GM23338 (cell line): Measurements from ENCODE around the gene TMEM204. TPM values are rescaled to one million over a fixed set of nuclear protein-coding genes. Genes with fewer than 3 reads are reported as not detected.

ENCODE experiments used
- ATAC-seq: fragments of 200-7000 bp; cut with Tn5 transposase; 3 replicates; pipeline ENCODE4 v1.9.1; 2020
- DNase-seq: peaks from one replicate; pipeline ENCODE4 v3.0.0-alpha.2; 2015; ENCODE audit warnings: low spot score
- H2AFZ ChIP-seq: fragments of 200-600 bp; sonication (generic); 2 replicates; pipeline ENCODE4 v1.8.0; 2016; ENCODE audit warnings: antibody characterized with exemption, mild to moderate bottlenecking, moderate library complexity
- H3F3A ChIP-seq: fragments of 200-600 bp; sonication (generic); replicated peaks from 2 replicates; pipeline ENCODE4 v1.8.0; 2017; ENCODE audit warnings: antibody characterized with exemption, mixed run types, low read depth
- H3K27ac ChIP-seq: fragments of 200-600 bp; sonication (generic); 2 replicates; pipeline ENCODE4 v1.6.1; 2016; ENCODE audit warnings: low read depth
- H3K27me3 ChIP-seq: fragments of 200-600 bp; sonication (generic); 2 replicates; pipeline ENCODE4 v1.8.0; 2016; ENCODE audit warnings: mild to moderate bottlenecking, mixed run types, moderate library complexity; ENCODE audit not compliant: insufficient read depth
- H3K36me3 ChIP-seq: fragments of 200-600 bp; sonication (generic); 2 replicates; pipeline ENCODE4 v1.8.0; 2016; ENCODE audit warnings: mild to moderate bottlenecking; ENCODE audit not compliant: insufficient read depth
- H3K4me1 ChIP-seq: fragments of 200-600 bp; sonication (generic); 2 replicates; pipeline ENCODE4 v1.8.0; 2016; ENCODE audit warnings: mild to moderate bottlenecking, moderate library complexity; ENCODE audit not compliant: insufficient read depth
- H3K4me2 ChIP-seq: fragments of 200-600 bp; sonication (generic); 2 replicates; pipeline ENCODE4 v1.7.1; 2017; ENCODE audit warnings: mixed run types
- H3K4me3 ChIP-seq: fragments of 200-600 bp; sonication (generic); 2 replicates; pipeline ENCODE4 v1.6.1; 2016; ENCODE audit warnings: mixed run types
- H3K79me2 ChIP-seq: fragments of 200-600 bp; sonication (generic); replicated peaks from 2 replicates; pipeline ENCODE4 v1.8.0; 2017; ENCODE audit warnings: mild to moderate bottlenecking; ENCODE audit not compliant: insufficient read depth
- H3K9me2 ChIP-seq: fragments of 200-600 bp; sonication (generic); 2 replicates; pipeline ENCODE4 v1.8.0; 2017; ENCODE audit not compliant: insufficient read depth
- H4K20me1 ChIP-seq: fragments of 200-600 bp; sonication (generic); replicated peaks from 2 replicates; pipeline ENCODE4 v1.8.0; 2017; ENCODE audit warnings: mild to moderate bottlenecking; ENCODE audit not compliant: insufficient read depth
- H3K27ac Mint-ChIP-seq: 2 replicates; pipeline ENCODE4 v1.8.0; 2020; ENCODE audit warnings: inconsistent platforms, mild to moderate bottlenecking, moderate library complexity, mixed read lengths
- H3K27me3 Mint-ChIP-seq: 3 replicates; pipeline ENCODE4 v1.8.0; 2022; ENCODE audit warnings: low read depth, mild to moderate bottlenecking, moderate library complexity, mixed read lengths, inconsistent platforms; ENCODE audit not compliant: insufficient read depth, poor library complexity
- H3K36me3 Mint-ChIP-seq: 3 replicates; pipeline ENCODE4 v1.8.0; 2021; ENCODE audit warnings: low read depth, mild to moderate bottlenecking, inconsistent platforms, moderate library complexity, mixed read lengths
- H3K4me1 Mint-ChIP-seq: 3 replicates; pipeline ENCODE4 v1.8.0; 2020; ENCODE audit warnings: mild to moderate bottlenecking, inconsistent platforms, mixed read lengths
- H3K4me3 Mint-ChIP-seq: 3 replicates; pipeline ENCODE4 v1.8.0; 2021; ENCODE audit warnings: moderate library complexity, mild to moderate bottlenecking, inconsistent platforms, mixed read lengths
- H3K9me3 Mint-ChIP-seq: 3 replicates; pipeline ENCODE4 v1.8.0; 2020; ENCODE audit warnings: moderate library complexity, mild to moderate bottlenecking, inconsistent platforms, mixed read lengths
- CREB1 ChIP-seq: fragments of 250-450 bp; sonication (Bioruptor Pico); IDR thresholded peaks from 2 replicates; pipeline ENCODE4 v1.5.0; 2020; ENCODE audit warnings: low read depth, mild to moderate bottlenecking, moderate library complexity
- EZH2 ChIP-seq: fragments of 200-600 bp; sonication (generic); IDR thresholded peaks from one replicate; pipeline ENCODE4 v1.8.0; 2017; ENCODE audit warnings: antibody characterized with exemption, mild to moderate bottlenecking, low read depth; ENCODE audit not compliant: unreplicated experiment
- EZH2phosphoT487 ChIP-seq: fragments of 200-600 bp; sonication (generic); IDR thresholded peaks from one replicate; pipeline ENCODE4 v1.8.1; 2018; ENCODE audit warnings: antibody characterized with exemption; ENCODE audit not compliant: unreplicated experiment
- JUNB ChIP-seq: IDR thresholded peaks from one replicate; pipeline ENCODE4 v1.6.1; 2016; ENCODE audit warnings: antibody characterized with exemption; ENCODE audit not compliant: unreplicated experiment
- NANOG ChIP-seq: IDR thresholded peaks from 2 replicates; pipeline ENCODE4 v1.6.1; 2016; ENCODE audit warnings: antibody characterized with exemption, borderline replicate concordance
- POLR2AphosphoS5 ChIP-seq: IDR thresholded peaks from 2 replicates; pipeline ENCODE4 v1.6.1; 2016; ENCODE audit warnings: antibody characterized with exemption, low read depth
- STAT1 ChIP-seq: IDR thresholded peaks from one replicate; pipeline ENCODE4 v1.6.1; 2016; ENCODE audit warnings: antibody characterized with exemption; ENCODE audit not compliant: unreplicated experiment
- ZNF114 ChIP-seq: fragments of 250-450 bp; sonication (Bioruptor Pico); IDR thresholded peaks from 2 replicates; pipeline ENCODE4 v1.5.0; 2020; ENCODE audit warnings: mild to moderate bottlenecking, moderate library complexity
- ZNF331 ChIP-seq: fragments of 250-450 bp; sonication (Bioruptor Pico); IDR thresholded peaks from 2 replicates; pipeline ENCODE4 v1.5.0; 2020; ENCODE audit warnings: low read depth, mild to moderate bottlenecking, moderate library complexity
- polyA plus RNA-seq: library from polyadenylated mRNA; unstranded; fragments of >200 nt; fragmentation: Nextera tagmentation; extraction: Ambion mirVana; gene quantifications from 2 replicates; pipeline ENCODE4 v1.2.1, GENCODE V29; 2016
- total RNA-seq: library from RNA; depleted of rRNA; stranded (reverse); fragments of >200 nt; shearing (Covaris generic); gene quantifications from 2 replicates; pipeline ENCODE4 v1.2.3, GENCODE V29; 2014
- TF ChIP-seq, protein P1 (sequence below): IDR thresholded peaks from 2 replicates; pipeline ENCODE4 v1.6.1; 2016; ENCODE audit warnings: antibody characterized with exemption
- TF ChIP-seq, protein P2 (sequence below): fragments of 250-450 bp; sonication (Bioruptor Pico); IDR thresholded peaks from 2 replicates; pipeline ENCODE4 v1.5.0; 2020; ENCODE audit warnings: mild to moderate bottlenecking, moderate library complexity
- TF ChIP-seq, protein P3 (sequence below), 2 experiments: fragments of 200-600 bp in 1 of 2; sonication (generic) in 1 of 2; conservative IDR thresholded peaks; 2 replicates each; pipeline versions ENCODE4 v1.5.1 to v1.6.1; 2016 to 2017; ENCODE audit warnings: antibody characterized with exemption in 2 of 2, low read depth in 2 of 2, mild to moderate bottlenecking in 2 of 2, moderate library complexity in 1 of 2
- TF ChIP-seq, protein P4 (sequence below): IDR thresholded peaks from one replicate; pipeline ENCODE4 v1.6.1; 2018; ENCODE audit warnings: antibody characterized with exemption; ENCODE audit not compliant: unreplicated experiment

The TMEM204 gene
- total and polyA plus RNA-seq, 2 experiments from 2014 or later, result 0.14 to 0.21 TPM

DNA sequence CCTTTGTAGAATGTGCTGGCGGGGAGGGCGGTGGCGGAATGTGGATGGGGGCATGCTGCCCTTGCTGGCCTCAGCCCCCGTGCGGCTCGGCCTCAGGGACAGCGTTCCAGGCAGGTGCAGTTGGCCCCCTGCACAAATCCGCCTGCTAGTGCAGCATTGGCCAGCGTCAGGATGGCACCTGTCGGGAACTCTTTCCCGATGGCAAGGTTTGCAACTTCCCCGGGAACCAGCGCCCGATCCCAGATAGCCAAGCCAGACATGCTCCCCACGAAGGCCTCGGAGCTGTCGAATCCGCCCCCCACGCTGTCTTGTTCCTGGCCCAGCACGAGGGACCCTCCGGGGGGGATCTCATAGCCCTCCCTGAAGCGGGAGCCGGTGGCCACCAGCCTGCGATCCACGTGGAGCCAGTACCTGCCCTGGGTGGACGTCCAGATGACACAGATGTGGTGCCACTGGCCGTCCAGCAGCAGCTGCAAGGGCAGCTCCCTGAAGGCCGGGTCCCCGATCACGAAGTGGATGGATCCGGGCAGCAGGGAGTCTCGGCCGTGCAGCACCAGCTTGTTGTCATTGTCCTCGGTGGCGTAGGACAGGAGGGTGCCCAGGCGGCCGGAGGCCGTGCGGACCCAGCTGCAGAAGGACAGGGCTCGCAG is 47.5 kb upstream of the TMEM204 start:
- Mint-ChIP-seq H3K27ac (no peak overlapping the region), H3K36me3 (no peaks in the 10 kb centered on the region), H3K27me3 (peaks cover 24% of the 10 kb centered on the region), H3K4me3 (no peak overlapping the region), H3K9me3 (peaks cover 2% of the 10 kb centered on the region; the same call in 2 of the 3 replicates), H3K4me1 (no peaks in the 10 kb centered on the region)
- ATAC-seq (no peak), DNase-seq (no peak)
- Histone ChIP-seq H3K9me2 (no peaks in the 10 kb centered on the region), H3K4me1 (no peaks in the 10 kb centered on the region), H3K79me2 (no peaks in the 10 kb centered on the region), H2AFZ (no peak overlapping the region), H3K27ac (no peak overlapping the region), H3K27me3 (no peaks in the 10 kb centered on the region), H4K20me1 (no peaks in the 10 kb centered on the region), H3K4me3 (no peak overlapping the region), H3K4me2 (no peak overlapping the region), H3K36me3 (no peaks in the 10 kb centered on the region), H3F3A (no peaks in the 10 kb centered on the region)
- TF ChIP-seq EZH2phosphoT487 (no peak), ZNF331 (no peak), POLR2AphosphoS5 (no peak), CREB1 (no peak), STAT1 (no peak), EZH2 (no peak), NANOG (no peak), JUNB (no peak), ZNF114 (no peak)
- TF ChIP-seq, protein P1, sequence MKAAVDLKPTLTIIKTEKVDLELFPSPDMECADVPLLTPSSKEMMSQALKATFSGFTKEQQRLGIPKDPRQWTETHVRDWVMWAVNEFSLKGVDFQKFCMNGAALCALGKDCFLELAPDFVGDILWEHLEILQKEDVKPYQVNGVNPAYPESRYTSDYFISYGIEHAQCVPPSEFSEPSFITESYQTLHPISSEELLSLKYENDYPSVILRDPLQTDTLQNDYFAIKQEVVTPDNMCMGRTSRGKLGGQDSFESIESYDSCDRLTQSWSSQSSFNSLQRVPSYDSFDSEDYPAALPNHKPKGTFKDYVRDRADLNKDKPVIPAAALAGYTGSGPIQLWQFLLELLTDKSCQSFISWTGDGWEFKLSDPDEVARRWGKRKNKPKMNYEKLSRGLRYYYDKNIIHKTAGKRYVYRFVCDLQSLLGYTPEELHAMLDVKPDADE, result no peak
- TF ChIP-seq, protein P2, sequence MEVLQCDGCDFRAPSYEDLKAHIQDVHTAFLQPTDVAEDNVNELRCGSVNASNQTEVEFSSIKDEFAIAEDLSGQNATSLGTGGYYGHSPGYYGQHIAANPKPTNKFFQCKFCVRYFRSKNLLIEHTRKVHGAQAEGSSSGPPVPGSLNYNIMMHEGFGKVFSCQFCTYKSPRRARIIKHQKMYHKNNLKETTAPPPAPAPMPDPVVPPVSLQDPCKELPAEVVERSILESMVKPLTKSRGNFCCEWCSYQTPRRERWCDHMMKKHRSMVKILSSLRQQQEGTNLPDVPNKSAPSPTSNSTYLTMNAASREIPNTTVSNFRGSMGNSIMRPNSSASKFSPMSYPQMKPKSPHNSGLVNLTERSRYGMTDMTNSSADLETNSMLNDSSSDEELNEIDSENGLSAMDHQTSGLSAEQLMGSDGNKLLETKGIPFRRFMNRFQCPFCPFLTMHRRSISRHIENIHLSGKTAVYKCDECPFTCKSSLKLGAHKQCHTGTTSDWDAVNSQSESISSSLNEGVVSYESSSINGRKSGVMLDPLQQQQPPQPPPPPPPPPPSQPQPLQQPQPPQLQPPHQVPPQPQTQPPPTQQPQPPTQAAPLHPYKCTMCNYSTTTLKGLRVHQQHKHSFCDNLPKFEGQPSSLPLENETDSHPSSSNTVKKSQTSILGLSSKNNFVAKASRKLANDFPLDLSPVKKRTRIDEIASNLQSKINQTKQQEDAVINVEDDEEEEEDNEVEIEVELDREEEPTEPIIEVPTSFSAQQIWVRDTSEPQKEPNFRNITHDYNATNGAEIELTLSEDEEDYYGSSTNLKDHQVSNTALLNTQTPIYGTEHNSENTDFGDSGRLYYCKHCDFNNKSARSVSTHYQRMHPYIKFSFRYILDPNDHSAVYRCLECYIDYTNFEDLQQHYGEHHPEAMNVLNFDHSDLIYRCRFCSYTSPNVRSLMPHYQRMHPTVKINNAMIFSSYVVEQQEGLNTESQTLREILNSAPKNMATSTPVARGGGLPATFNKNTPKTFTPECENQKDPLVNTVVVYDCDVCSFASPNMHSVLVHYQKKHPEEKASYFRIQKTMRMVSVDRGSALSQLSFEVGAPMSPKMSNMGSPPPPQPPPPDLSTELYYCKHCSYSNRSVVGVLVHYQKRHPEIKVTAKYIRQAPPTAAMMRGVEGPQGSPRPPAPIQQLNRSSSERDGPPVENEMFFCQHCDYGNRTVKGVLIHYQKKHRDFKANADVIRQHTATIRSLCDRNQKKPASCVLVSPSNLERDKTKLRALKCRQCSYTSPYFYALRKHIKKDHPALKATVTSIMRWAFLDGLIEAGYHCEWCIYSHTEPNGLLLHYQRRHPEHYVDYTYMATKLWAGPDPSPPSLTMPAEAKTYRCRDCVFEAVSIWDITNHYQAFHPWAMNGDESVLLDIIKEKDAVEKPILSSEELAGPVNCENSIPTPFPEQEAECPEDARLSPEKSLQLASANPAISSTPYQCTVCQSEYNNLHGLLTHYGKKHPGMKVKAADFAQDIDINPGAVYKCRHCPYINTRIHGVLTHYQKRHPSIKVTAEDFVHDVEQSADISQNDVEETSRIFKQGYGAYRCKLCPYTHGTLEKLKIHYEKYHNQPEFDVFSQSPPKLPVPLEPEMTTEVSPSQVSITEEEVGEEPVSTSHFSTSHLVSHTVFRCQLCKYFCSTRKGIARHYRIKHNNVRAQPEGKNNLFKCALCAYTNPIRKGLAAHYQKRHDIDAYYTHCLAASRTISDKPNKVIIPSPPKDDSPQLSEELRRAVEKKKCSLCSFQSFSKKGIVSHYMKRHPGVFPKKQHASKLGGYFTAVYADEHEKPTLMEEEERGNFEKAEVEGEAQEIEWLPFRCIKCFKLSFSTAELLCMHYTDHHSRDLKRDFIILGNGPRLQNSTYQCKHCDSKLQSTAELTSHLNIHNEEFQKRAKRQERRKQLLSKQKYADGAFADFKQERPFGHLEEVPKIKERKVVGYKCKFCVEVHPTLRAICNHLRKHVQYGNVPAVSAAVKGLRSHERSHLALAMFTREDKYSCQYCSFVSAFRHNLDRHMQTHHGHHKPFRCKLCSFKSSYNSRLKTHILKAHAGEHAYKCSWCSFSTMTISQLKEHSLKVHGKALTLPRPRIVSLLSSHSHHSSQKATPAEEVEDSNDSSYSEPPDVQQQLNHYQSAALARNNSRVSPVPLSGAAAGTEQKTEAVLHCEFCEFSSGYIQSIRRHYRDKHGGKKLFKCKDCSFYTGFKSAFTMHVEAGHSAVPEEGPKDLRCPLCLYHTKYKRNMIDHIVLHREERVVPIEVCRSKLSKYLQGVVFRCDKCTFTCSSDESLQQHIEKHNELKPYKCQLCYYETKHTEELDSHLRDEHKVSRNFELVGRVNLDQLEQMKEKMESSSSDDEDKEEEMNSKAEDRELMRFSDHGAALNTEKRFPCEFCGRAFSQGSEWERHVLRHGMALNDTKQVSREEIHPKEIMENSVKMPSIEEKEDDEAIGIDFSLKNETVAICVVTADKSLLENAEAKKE (CRISPR knock-in tag), result no peak
- TF ChIP-seq, protein P3, sequence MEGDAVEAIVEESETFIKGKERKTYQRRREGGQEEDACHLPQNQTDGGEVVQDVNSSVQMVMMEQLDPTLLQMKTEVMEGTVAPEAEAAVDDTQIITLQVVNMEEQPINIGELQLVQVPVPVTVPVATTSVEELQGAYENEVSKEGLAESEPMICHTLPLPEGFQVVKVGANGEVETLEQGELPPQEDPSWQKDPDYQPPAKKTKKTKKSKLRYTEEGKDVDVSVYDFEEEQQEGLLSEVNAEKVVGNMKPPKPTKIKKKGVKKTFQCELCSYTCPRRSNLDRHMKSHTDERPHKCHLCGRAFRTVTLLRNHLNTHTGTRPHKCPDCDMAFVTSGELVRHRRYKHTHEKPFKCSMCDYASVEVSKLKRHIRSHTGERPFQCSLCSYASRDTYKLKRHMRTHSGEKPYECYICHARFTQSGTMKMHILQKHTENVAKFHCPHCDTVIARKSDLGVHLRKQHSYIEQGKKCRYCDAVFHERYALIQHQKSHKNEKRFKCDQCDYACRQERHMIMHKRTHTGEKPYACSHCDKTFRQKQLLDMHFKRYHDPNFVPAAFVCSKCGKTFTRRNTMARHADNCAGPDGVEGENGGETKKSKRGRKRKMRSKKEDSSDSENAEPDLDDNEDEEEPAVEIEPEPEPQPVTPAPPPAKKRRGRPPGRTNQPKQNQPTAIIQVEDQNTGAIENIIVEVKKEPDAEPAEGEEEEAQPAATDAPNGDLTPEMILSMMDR (conservative IDR thresholded peaks at IDR 0.05; ENCODE audit: low read depth in 2 of 2), result no peak
- TF ChIP-seq, protein P4, sequence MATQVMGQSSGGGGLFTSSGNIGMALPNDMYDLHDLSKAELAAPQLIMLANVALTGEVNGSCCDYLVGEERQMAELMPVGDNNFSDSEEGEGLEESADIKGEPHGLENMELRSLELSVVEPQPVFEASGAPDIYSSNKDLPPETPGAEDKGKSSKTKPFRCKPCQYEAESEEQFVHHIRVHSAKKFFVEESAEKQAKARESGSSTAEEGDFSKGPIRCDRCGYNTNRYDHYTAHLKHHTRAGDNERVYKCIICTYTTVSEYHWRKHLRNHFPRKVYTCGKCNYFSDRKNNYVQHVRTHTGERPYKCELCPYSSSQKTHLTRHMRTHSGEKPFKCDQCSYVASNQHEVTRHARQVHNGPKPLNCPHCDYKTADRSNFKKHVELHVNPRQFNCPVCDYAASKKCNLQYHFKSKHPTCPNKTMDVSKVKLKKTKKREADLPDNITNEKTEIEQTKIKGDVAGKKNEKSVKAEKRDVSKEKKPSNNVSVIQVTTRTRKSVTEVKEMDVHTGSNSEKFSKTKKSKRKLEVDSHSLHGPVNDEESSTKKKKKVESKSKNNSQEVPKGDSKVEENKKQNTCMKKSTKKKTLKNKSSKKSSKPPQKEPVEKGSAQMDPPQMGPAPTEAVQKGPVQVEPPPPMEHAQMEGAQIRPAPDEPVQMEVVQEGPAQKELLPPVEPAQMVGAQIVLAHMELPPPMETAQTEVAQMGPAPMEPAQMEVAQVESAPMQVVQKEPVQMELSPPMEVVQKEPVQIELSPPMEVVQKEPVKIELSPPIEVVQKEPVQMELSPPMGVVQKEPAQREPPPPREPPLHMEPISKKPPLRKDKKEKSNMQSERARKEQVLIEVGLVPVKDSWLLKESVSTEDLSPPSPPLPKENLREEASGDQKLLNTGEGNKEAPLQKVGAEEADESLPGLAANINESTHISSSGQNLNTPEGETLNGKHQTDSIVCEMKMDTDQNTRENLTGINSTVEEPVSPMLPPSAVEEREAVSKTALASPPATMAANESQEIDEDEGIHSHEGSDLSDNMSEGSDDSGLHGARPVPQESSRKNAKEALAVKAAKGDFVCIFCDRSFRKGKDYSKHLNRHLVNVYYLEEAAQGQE, result no peak
